CD4-positive, alpha-beta T cell treated with Interleukin-17A for 4 hours (primary cell): ENCODE results near the gene GPM6B.

ENCODE experiments used
- DNase-seq: peaks from one replicate; pipeline ENCODE4 v3.0.0-alpha.2; 2020; ENCODE audit warnings: mixed read lengths

Gene GPM6B

DNA sequence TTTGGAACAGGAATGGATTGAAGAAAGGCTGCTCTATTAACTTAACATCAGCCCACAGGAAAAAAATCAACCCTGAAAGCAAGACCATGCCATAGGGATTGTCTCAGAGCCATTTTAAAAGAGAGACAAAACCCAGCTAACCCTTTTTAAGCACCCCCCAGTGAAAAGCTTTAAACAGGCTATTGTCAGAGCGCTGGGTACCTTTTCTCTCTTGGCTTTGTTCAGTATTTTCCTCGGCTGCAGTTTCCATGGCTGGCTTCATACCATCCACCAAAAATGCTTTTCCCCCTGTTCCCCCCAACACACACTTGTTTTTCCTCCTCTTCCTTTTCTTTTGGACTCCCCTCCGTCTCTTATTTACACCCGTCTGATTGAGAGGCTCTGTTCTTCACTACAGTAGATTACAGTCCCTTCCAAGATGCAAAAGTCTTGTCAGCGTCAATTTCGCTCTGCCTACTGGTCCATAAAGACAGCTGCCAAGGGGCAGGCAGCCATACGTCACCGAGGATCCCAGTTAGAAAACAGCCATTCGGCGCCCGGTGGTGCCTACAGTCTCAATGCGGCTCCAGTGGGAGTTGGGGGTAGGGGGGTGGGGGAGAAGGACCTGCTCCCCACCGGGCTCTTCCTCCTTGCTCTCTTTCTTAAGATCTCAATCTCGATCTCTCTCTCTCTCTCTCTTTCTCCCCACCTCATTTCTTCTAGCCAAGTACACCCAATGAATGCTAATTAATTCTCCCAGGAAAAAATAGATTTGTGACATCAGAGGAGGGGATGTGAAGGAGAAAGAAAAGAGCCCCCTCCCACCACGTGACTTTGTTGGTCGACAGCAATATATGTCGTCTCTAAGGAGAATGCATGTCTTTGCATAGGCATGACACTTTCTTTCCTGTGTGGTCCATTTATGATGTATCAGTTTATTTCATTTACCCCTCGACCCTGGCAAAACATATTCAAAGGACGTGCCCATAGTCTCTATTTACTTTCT is at the start of gene GPM6B:
GPM6B (minus strand) TSS at position 451 of the 985 bp plus-strand sequence; CDS start at position 262, 189 bp downstream.
- no peak for DNase-seq

GRCh38 chrX:13864264-13864663 is 47.4 kb upstream of the GPM6B start:
- DNase-seq = no peak

GRCh38 chrX:13863324-13863723 is 46.4 kb upstream of the GPM6B start:
- no peak for DNase-seq

DNA sequence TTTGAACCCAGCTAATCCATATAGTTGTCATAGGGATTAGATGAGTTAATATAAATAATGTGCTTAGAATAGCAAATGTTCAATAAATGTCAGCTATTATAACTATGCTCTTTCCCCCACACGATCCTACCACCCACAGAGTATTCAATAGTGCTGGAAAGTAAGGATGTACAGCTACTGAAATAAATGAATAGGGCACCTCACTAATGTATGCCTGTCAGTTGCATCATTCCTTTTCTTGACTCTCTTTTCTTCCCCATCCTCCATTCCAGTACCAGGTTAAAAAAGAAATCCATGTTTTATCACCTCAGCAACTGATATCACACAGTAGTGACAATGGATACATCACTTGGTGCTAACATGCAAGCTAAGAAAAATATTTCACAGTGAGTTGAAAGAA is 42.8 kb upstream of the GPM6B start:
- DNase-seq = no peak

DNA sequence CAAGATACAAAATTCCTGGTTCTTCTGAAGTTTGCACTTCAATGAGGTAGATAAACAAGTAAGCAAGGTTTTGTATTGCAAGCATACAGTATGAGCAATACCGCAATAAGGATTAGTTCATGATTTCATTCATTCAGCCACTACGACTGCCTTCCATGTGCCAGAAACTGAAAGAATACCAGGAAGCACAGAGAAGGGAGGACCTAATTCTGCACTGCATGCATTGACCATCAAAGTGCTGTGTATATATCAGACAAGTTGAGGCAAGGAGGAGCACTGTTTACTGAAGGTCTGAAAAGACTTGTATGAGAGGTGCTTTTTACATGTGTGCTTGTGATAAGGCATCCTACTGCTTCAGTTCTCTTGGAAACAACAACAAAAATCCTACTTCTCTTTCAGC is 40.9 kb upstream of the GPM6B start:
- no peak for DNase-seq

DNA sequence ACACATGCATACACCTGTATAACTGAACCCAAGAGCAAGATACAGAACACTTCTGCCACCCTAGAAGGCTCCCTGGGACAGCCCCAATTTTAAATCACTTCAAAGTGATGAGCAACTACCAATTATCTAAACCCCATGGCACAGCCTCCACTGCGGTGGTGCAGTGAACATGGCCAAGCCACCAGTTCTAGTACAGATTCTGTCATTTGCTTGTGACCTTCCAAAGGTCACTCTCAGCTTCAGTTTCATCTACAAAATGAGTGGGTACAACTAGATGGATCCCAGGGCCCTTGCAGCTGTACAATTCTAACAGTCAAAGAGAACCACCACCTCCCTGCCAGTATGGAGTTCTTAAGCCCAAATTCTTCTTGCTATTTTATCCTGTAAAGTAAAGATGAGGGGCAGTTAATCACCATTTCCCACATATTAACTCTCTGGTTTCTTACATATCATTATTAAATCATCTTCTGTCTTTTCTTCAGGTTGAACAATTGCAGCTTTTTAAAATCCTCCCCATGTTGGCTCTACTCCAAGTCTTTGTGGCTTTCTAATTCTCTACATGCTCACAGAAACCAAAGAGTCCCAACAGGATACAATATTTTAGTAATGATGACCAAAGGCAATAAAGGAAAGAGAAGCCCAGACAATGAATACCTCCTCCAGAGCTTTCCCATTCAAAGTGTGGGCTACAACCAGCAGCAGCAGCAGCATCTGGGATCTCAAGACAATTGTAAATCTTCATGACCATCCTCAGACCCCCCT is 39.0 kb upstream of the GPM6B start:
- no peak for DNase-seq

GRCh38 chrX:13854003-13854402 is 37.1 kb upstream of the GPM6B start:
- no peak for DNase-seq

DNA sequence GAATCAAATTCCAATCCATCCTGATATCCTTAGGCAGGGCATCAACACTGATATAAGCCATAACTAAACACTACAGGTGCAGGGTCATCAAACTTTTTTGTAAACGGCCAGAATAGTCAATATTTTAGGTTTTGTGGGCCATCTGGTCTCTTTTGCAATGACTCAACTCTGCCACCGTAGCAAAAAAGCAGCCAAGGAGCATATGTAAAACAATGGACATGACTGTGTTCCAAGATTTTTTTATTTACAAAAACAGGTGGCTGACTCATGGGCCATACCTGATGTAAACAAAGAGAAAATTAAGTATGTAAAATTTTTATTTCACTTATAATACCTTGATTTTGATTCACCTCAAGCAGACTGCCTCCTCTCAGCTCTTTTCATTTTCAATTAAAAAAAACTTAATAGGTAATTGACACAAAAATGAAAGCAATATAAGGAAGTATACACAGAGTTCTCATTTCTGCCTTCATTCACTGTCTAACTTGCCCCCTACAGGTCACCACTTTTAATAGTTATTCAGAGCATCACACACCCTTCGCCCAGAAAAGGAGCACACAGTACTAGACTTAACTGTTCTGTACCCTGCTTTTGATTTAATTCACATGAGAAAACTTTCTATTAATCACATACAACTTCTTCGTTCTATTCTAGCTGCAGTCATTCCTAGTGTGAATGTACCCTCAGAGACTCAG is 35.3 kb upstream of the GPM6B start:
- no peak for DNase-seq

GRCh38 chrX:13845721-13846378 is 29.0 kb upstream of the GPM6B start:
- no peak for DNase-seq

GRCh38 chrX:13843150-13843721 is 26.3 kb upstream of the GPM6B start:
- no peak for DNase-seq

DNA sequence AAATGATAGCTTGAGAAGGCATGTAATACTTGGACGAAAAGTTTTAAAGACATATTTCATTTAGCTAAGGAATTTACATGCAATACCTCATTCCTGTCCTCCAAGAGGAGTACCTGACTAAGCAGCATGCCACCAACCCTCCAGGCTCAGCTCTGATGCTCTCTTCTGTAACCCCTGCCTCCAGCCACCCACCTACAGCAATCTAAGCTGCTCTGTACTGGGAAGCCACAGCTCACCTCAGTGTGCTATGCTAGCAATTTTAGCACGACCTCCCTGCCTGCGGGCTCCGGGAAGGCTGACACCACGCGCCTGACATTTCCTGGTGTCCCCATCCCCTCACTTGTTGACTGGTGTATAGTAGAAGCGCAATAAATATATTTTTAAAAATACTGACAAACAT is 23.2 kb upstream of the GPM6B start:
- no peak for DNase-seq

- no peak for DNase-seq
These were observed 20.4 kb upstream of the GPM6B start for GRCh38 chrX:13837290-13837745.

DNA sequence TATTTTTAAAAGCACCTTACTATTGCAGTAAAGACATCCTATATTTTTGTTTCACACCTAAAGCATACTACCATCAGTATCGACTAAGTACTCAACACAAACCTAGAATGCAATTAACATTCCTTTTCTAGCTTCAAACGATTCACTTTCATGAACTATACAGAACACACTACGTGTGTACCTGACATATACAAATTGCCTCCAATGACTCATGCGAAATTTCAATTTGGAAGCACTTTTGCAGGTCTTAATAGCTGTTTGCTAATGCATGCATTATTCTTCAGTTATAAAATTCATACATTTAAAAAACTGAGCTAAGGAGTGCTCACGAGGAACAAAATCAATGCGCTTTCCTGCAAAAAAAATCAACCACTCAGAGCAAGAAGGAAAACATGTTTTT is 19.7 kb upstream of the GPM6B start:
- no peak for DNase-seq

DNA sequence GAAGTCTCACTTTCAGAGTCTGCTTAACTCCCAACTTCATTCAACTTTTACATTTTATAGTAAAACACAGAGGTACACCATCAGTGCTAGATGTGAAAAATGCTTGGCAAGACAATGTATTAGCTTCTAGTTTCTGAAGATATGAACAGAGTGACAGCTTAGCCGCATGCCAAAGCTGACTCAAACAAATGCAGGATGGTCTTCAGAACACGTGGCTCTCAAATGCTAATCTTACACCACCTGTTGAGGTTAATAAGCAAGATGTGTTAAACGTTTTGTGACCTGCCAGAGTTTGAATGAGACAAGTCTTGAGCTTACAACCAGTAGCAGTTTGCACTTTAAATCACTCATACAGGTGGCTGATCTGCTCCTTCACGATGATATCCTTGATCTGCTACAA is 18.9 kb upstream of the GPM6B start:
- DNase-seq = no peak

GRCh38 chrX:13834355-13834754 is 17.5 kb upstream of the GPM6B start:
- no peak for DNase-seq

- DNase-seq = no peak
These were observed 13.1 kb upstream of the GPM6B start for GRCh38 chrX:13829983-13830382.

DNA sequence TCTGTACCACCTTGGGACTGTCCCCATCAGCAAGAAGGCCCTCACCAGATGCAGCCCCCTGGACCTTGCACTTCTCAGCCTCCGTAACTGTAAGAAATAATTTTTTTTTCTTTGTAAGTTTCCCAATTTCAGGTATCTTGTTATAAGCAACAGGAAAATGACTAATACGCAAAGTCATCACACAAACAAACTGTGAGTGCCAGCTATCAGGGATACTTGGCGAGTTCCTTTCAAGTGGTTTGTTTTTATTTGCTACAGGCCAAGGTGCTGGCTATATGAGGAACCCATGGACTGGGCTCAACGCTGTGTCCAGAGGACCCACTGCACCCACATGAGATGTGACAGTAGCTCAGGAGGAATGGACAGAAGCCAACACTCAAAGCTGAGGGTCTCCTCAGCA is 11.5 kb upstream of the GPM6B start:
- no peak for DNase-seq

DNA sequence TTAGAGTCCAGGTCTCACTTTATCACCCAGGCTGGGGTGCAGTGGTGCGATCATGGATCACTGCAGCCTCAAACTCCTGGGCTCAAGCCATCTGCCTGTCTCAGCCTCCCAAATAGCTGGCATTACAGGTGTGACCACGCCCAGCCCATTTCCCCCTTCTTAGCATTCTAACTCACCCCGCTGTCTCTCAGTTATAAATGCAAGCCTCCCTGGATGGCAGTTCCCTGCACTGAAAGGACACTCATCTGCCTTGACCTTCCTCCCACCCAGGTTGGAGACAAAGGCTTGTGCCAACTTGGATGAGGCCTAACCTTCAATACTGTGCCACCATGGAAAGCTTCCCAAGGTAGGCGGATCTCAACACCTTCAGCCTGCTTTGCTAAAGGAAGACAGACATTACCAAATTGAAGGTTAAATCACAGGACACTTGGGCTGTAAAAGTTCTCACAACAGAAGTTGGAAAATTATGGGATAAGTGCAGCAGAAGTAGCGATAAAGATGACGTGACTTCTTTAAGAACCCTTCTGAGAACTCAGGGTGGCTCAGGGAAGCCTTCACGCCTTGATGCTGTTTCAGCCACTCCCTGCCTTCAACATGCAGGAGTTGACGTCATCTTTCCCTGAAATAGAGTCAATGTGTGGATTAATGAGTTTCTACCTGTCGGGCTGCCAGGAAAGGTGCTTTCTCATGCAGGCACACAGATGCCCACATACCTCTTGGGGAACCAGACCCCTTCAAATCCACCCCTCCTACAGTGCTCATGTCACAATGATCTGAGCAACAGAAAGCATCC is 10.6 kb upstream of the GPM6B start:
- DNase-seq = no peak

DNA sequence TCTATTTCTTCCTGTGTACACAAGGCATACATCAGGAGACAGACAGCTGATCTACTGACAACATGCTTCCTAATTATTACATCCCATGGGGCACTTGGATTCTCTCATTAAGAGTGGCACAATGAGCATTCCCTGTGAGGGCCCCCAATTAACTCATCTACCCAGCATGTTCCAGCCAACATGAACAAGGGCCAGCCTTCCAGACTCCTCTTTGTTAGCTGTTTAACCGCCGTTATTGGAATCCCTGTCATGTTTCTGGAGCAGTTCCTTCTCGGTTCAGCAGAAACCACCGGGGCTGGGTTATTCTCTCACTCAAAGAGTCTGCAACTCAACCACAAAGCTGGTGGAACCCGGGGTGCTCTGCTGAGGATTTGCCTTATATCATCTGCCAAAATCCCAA is 9.9 kb upstream of the GPM6B start:
- DNase-seq = no peak

DNA sequence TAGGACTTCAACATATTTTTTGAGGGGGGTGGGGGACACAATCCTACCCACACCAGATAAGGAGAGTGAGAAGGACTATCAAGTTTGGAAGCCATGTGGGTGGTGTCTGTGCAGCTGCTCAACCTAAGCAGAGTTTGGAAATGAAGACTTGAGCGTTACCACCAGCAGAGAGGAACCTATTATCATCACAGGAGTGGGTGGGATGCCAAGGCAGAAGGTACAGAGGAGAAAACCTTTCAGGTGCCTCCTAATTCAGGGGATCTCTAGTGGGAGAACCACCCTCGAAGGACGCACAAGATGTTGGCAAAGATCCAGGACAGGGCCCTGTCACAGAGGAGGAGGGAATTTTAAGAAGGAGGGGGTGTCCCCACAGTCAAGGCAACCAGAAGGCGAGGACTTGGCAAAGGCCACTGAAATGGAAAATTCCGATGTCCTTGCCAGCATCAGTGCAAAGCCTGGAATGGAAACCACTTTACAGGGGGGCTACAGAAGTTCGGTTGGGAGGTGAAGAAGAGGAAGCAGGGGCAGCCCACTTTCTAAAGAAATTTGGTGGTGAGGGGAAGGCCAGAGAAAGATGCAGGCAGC is 8.4 kb upstream of the GPM6B start:
- DNase-seq = no peak

GRCh38 chrX:13824746-13825145 is 7.9 kb upstream of the GPM6B start:
- DNase-seq = no peak
